Stimulated activated CD4-positive, alpha-beta T cell treated with anti-CD3 and anti-CD28 coated beads, TNF-alpha, amount 100 ng/mL, for 48 hours (primary cell): ENCODE data around the gene RBM10.
A peak's percentile ranks its signal among the peaks of the same experiment; 100 is the strongest.
"Not testable (repeated sequence)": the region's sequence is repeated elsewhere in the genome, so short reads cannot be mapped to it uniquely, and the experiment has no call there.

Experiments used
- DNase-seq, 3 donors: peaks; one replicate each; pipeline ENCODE4 v3.0.0-alpha.2; 2020; ENCODE audit warnings: low read depth in 3 of 3

The RBM10 gene

GRCh38 chrX:47144626-47145394 lies at the start of gene RBM10, which contains the start of gene NDUFB11:
RBM10 (plus strand) TSS chrX:47145221; CDS start chrX:47147482, 2,261 bp downstream.
NDUFB11 (minus strand) TSS chrX:47144702; CDS start chrX:47144679, 23 bp downstream.
- DNase-seq = peak; percentile 75 to 89 (median 79)

- no peak for DNase-seq
These were observed 48.0 kb upstream of the RBM10 start for GRCh38 chrX:47097018-47097417.

GRCh38 chrX:47098338-47099094 lies 46.5 kb upstream of the RBM10 start:
- no peak for DNase-seq

GRCh38 chrX:47101206-47101605 lies 43.8 kb upstream of the RBM10 start:
- DNase-seq = no peak

- not testable (repeated sequence) for DNase-seq
These were observed 33.9 kb upstream of the RBM10 start for GRCh38 chrX:47110936-47111615.

- no peak for DNase-seq
These were observed 32.6 kb upstream of the RBM10 start for GRCh38 chrX:47112316-47112954.

- not testable (repeated sequence) for DNase-seq
These were observed 28.4 kb upstream of the RBM10 start for GRCh38 chrX:47116551-47117110.

GRCh38 chrX:47124466-47124865 lies 20.6 kb upstream of the RBM10 start:
- DNase-seq = not testable (repeated sequence)

- DNase-seq = peak; percentile 69 to 83 (median 74)
These were observed 15.7 kb upstream of the RBM10 start for GRCh38 chrX:47129157-47129898.

- no peak for DNase-seq
These were observed 15.1 kb upstream of the RBM10 start for GRCh38 chrX:47129899-47130358.

- no peak for DNase-seq
These were observed 11.5 kb upstream of the RBM10 start for GRCh38 chrX:47133493-47133892.

- DNase-seq = not testable (repeated sequence)
These were observed 9.4 kb upstream of the RBM10 start for GRCh38 chrX:47135650-47136049.

- DNase-seq = no peak
These were observed 6.8 kb upstream of the RBM10 start for GRCh38 chrX:47138171-47138570.

GRCh38 chrX:47143894-47144625 lies 961 bp upstream of the RBM10 start:
- no peak for DNase-seq

GRCh38 chrX:47145395-47146120 lies 537 bp downstream of the RBM10 start:
- DNase-seq = no peak

- no peak for DNase-seq
These were observed 1.3 kb downstream of the RBM10 start for GRCh38 chrX:47146121-47146935.

- no peak for DNase-seq
These were observed 2.2 kb downstream of the RBM10 start for GRCh38 chrX:47146936-47147859.
